Measurements from ENCODE around the gene SEMA6A. TPM values are rescaled to one million over a fixed set of nuclear protein-coding genes. Genes with fewer than 3 reads are reported as not detected.

The SEMA6A gene
- total and polyA plus RNA-seq, 2 experiments from 2014 or later: 233 to 400 TPM

DNA sequence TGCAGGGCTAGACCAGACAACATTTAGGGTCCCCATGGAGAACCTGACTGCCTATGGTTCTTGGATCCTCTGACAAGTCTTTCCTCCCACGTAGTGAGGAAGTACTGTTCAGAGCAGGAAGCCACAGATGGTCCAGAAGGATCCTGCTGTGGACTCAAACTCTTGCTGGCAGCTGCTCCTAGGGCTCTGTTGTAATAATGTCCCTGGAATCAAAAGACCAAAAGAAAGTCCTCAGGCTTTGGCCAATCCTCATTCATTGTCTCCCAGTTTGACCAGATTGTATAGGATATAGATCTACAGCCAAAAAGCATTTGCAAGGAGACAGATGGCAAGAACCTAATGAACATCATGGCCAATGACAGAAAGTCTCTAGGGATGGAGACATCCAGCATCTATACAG lies 53.9 kb downstream of the SEMA6A start (continued):
- TF ChIP-seq, protein P1, sequence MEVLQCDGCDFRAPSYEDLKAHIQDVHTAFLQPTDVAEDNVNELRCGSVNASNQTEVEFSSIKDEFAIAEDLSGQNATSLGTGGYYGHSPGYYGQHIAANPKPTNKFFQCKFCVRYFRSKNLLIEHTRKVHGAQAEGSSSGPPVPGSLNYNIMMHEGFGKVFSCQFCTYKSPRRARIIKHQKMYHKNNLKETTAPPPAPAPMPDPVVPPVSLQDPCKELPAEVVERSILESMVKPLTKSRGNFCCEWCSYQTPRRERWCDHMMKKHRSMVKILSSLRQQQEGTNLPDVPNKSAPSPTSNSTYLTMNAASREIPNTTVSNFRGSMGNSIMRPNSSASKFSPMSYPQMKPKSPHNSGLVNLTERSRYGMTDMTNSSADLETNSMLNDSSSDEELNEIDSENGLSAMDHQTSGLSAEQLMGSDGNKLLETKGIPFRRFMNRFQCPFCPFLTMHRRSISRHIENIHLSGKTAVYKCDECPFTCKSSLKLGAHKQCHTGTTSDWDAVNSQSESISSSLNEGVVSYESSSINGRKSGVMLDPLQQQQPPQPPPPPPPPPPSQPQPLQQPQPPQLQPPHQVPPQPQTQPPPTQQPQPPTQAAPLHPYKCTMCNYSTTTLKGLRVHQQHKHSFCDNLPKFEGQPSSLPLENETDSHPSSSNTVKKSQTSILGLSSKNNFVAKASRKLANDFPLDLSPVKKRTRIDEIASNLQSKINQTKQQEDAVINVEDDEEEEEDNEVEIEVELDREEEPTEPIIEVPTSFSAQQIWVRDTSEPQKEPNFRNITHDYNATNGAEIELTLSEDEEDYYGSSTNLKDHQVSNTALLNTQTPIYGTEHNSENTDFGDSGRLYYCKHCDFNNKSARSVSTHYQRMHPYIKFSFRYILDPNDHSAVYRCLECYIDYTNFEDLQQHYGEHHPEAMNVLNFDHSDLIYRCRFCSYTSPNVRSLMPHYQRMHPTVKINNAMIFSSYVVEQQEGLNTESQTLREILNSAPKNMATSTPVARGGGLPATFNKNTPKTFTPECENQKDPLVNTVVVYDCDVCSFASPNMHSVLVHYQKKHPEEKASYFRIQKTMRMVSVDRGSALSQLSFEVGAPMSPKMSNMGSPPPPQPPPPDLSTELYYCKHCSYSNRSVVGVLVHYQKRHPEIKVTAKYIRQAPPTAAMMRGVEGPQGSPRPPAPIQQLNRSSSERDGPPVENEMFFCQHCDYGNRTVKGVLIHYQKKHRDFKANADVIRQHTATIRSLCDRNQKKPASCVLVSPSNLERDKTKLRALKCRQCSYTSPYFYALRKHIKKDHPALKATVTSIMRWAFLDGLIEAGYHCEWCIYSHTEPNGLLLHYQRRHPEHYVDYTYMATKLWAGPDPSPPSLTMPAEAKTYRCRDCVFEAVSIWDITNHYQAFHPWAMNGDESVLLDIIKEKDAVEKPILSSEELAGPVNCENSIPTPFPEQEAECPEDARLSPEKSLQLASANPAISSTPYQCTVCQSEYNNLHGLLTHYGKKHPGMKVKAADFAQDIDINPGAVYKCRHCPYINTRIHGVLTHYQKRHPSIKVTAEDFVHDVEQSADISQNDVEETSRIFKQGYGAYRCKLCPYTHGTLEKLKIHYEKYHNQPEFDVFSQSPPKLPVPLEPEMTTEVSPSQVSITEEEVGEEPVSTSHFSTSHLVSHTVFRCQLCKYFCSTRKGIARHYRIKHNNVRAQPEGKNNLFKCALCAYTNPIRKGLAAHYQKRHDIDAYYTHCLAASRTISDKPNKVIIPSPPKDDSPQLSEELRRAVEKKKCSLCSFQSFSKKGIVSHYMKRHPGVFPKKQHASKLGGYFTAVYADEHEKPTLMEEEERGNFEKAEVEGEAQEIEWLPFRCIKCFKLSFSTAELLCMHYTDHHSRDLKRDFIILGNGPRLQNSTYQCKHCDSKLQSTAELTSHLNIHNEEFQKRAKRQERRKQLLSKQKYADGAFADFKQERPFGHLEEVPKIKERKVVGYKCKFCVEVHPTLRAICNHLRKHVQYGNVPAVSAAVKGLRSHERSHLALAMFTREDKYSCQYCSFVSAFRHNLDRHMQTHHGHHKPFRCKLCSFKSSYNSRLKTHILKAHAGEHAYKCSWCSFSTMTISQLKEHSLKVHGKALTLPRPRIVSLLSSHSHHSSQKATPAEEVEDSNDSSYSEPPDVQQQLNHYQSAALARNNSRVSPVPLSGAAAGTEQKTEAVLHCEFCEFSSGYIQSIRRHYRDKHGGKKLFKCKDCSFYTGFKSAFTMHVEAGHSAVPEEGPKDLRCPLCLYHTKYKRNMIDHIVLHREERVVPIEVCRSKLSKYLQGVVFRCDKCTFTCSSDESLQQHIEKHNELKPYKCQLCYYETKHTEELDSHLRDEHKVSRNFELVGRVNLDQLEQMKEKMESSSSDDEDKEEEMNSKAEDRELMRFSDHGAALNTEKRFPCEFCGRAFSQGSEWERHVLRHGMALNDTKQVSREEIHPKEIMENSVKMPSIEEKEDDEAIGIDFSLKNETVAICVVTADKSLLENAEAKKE (CRISPR knock-in tag; IDR thresholded peaks at IDR 0.05): no peak
- no peak for TF ChIP-seq STAT1 (IDR thresholded peaks at IDR 0.05; ENCODE audit: unreplicated experiment)

DNA sequence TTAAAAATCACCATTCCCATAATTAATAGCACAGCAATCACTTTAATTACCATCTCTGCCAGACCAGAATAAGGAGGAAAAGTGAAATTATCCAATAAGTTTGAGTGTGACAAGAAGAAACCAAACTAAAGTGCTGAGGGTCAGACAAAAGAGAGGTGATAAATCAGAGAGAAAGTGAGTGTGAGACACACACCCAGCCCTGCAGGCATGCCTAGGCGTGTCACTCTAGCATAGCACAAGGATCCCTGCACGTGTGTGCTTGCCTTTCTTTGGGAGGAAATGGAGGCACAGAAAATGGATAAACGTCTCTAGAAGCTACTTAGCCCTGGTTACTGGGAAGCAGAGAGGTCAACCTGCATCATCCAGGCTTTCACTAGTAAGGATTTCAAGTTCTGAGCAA lies 56.2 kb downstream of the SEMA6A start:
- Histone ChIP-seq H3K36me3 (ENCODE audit: insufficient read depth) (no peaks in the 10 kb centered on the region), H4K20me1 (replicated peaks; ENCODE audit: insufficient read depth) (peaks cover 91% of the 10 kb centered on the region), H3K4me3 (no peak overlapping the region), H3K4me1 (ENCODE audit: insufficient read depth) (peaks cover 93% of the 10 kb centered on the region), H3K9me2 (ENCODE audit: insufficient read depth) (no peaks in the 10 kb centered on the region), H3F3A (replicated peaks; ENCODE audit: low read depth) (no peaks in the 10 kb centered on the region), H3K27me3 (ENCODE audit: insufficient read depth) (no peaks in the 10 kb centered on the region), H3K27ac (ENCODE audit: low read depth) (peak overlapping the region; percentile 34; the same call in 1 of the 2 replicates), H3K79me2 (replicated peaks; ENCODE audit: insufficient read depth) (peaks cover 100% of the 10 kb centered on the region), H2AFZ (no peak overlapping the region), H3K4me2 (peak overlapping the region; percentile 22; the same call in 1 of the 2 replicates)
- Mint-ChIP-seq H3K4me1 (peaks cover 77% of the 10 kb centered on the region), H3K9me3 (no peaks in the 10 kb centered on the region), H3K27ac (peak overlapping the region; percentile 93), H3K27me3 (ENCODE audit: insufficient read depth, low read depth, poor library complexity) (peaks cover 11% of the 10 kb centered on the region), H3K36me3 (ENCODE audit: low read depth) (peaks cover 14% of the 10 kb centered on the region), H3K4me3 (no peak overlapping the region)
- DNase-seq (ENCODE audit: low spot score) (no peak), ATAC-seq (peak; percentile 28)
- TF ChIP-seq, protein P2, sequence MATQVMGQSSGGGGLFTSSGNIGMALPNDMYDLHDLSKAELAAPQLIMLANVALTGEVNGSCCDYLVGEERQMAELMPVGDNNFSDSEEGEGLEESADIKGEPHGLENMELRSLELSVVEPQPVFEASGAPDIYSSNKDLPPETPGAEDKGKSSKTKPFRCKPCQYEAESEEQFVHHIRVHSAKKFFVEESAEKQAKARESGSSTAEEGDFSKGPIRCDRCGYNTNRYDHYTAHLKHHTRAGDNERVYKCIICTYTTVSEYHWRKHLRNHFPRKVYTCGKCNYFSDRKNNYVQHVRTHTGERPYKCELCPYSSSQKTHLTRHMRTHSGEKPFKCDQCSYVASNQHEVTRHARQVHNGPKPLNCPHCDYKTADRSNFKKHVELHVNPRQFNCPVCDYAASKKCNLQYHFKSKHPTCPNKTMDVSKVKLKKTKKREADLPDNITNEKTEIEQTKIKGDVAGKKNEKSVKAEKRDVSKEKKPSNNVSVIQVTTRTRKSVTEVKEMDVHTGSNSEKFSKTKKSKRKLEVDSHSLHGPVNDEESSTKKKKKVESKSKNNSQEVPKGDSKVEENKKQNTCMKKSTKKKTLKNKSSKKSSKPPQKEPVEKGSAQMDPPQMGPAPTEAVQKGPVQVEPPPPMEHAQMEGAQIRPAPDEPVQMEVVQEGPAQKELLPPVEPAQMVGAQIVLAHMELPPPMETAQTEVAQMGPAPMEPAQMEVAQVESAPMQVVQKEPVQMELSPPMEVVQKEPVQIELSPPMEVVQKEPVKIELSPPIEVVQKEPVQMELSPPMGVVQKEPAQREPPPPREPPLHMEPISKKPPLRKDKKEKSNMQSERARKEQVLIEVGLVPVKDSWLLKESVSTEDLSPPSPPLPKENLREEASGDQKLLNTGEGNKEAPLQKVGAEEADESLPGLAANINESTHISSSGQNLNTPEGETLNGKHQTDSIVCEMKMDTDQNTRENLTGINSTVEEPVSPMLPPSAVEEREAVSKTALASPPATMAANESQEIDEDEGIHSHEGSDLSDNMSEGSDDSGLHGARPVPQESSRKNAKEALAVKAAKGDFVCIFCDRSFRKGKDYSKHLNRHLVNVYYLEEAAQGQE (IDR thresholded peaks at IDR 0.05; ENCODE audit: unreplicated experiment): no peak
- no peak for TF ChIP-seq EZH2 (IDR thresholded peaks at IDR 0.05; ENCODE audit: low read depth, unreplicated experiment)
- TF ChIP-seq, protein P3, sequence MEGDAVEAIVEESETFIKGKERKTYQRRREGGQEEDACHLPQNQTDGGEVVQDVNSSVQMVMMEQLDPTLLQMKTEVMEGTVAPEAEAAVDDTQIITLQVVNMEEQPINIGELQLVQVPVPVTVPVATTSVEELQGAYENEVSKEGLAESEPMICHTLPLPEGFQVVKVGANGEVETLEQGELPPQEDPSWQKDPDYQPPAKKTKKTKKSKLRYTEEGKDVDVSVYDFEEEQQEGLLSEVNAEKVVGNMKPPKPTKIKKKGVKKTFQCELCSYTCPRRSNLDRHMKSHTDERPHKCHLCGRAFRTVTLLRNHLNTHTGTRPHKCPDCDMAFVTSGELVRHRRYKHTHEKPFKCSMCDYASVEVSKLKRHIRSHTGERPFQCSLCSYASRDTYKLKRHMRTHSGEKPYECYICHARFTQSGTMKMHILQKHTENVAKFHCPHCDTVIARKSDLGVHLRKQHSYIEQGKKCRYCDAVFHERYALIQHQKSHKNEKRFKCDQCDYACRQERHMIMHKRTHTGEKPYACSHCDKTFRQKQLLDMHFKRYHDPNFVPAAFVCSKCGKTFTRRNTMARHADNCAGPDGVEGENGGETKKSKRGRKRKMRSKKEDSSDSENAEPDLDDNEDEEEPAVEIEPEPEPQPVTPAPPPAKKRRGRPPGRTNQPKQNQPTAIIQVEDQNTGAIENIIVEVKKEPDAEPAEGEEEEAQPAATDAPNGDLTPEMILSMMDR (conservative IDR thresholded peaks at IDR 0.05; ENCODE audit: low read depth in 2 of 2): no peak
- no peak for TF ChIP-seq JUNB (IDR thresholded peaks at IDR 0.05; ENCODE audit: unreplicated experiment)

Measured in GM23338 (cell line).